HG03460 (cell line): ENCODE results near the gene C16orf87.
A peak's percentile ranks its signal among the peaks of the same experiment; 100 is the strongest.
"Not testable (repeated sequence)": the region's sequence is repeated elsewhere in the genome, so short reads cannot be mapped to it uniquely, and the experiment has no call there.

Experiments
- ATAC-seq: cut with Tn5 transposase; IDR thresholded peaks from one replicate; pipeline ENCODE4 v1.9.1; 2021; ENCODE audit not compliant: unreplicated experiment

The C16orf87 gene

GRCh38 chr16:46801428-46802049 lies 29.4 kb downstream of the C16orf87 start:
- no peak for ATAC-seq

GRCh38 chr16:46800494-46800893 lies 30.5 kb downstream of the C16orf87 start:
- no peak for ATAC-seq

GRCh38 chr16:46797501-46797900 lies 33.5 kb downstream of the C16orf87 start:
- no peak for ATAC-seq

GRCh38 chr16:46796764-46797269 lies 34.2 kb downstream of the C16orf87 start:
- ATAC-seq, result no peak

GRCh38 chr16:46793841-46794240 lies 37.1 kb downstream of the C16orf87 start:
- ATAC-seq, result no peak

- no peak for ATAC-seq
Measured at GRCh38 chr16:46790599-46791270, 40.2 kb downstream of the C16orf87 start.

GRCh38 chr16:46789499-46790414 lies 41.2 kb downstream of the C16orf87 start:
- peak; percentile 78 for ATAC-seq

- no peak for ATAC-seq
Measured at GRCh38 chr16:46788891-46789474, 42.0 kb downstream of the C16orf87 start.

GRCh38 chr16:46787909-46788308 lies 43.1 kb downstream of the C16orf87 start:
- ATAC-seq, result no peak

- no peak for ATAC-seq
Measured at GRCh38 chr16:46785076-46785845, 45.7 kb downstream of the C16orf87 start.

GRCh38 chr16:46784569-46784968 lies 46.4 kb downstream of the C16orf87 start:
- not testable (repeated sequence) for ATAC-seq

- no peak for ATAC-seq
Measured at GRCh38 chr16:46783800-46784199, 47.2 kb downstream of the C16orf87 start.

GRCh38 chr16:46782320-46782719 lies 48.7 kb downstream of the C16orf87 start:
- no peak for ATAC-seq

- no peak for ATAC-seq
Measured at GRCh38 chr16:46777804-46778203, 53.2 kb downstream of the C16orf87 start.

- ATAC-seq, result no peak
Measured at GRCh38 chr16:46775214-46775613, 55.8 kb downstream of the C16orf87 start.

GRCh38 chr16:46774743-46775177 lies 56.2 kb downstream of the C16orf87 start:
- peak; percentile 64 for ATAC-seq

- no peak for ATAC-seq
Measured at GRCh38 chr16:46772463-46772862, 58.5 kb downstream of the C16orf87 start.

GRCh38 chr16:46768809-46769208 lies 62.2 kb downstream of the C16orf87 start:
- ATAC-seq, result no peak

GRCh38 chr16:46765050-46765449 lies 65.9 kb downstream of the C16orf87 start:
- ATAC-seq, result no peak

- ATAC-seq, result no peak
Measured at GRCh38 chr16:46763147-46763546, 67.8 kb downstream of the C16orf87 start.
